Testis (tissue), 3 donors: Measurements from ENCODE around the gene RFXANK. TPM values are rescaled to one million over a fixed set of nuclear protein-coding genes. Genes with fewer than 3 reads are reported as not detected.
"Not testable (repeated sequence)": the region's sequence is repeated elsewhere in the genome, so short reads cannot be mapped to it uniquely, and the experiment has no call there.

Experiments
- DNase-seq: peaks from one replicate; pipeline ENCODE4 v3.0.0-alpha.2; 2019
- H3K27ac ChIP-seq, 2 donors: fragments of 200-600 bp; sonication (generic); one replicate each; pipeline ENCODE4 v1.5.1; 2019
- H3K27me3 ChIP-seq: fragments of 200-600 bp; sonication (generic); one replicate; pipeline ENCODE4 v1.5.1; 2019
- H3K36me3 ChIP-seq: fragments of 200-600 bp; sonication (generic); one replicate; pipeline ENCODE4 v1.5.1; 2017; ENCODE audit warnings: low read depth; ENCODE audit errors: missing control alignments
- H3K4me1 ChIP-seq: fragments of 200-600 bp; sonication (generic); one replicate; pipeline ENCODE4 v1.5.1; 2019
- H3K4me3 ChIP-seq, 2 donors: fragments of 200-600 bp; sonication (generic); one replicate each; pipeline ENCODE4 v1.5.1; 2017 to 2019
- H3K9me3 ChIP-seq: fragments of 200-600 bp; sonication (generic); one replicate; pipeline ENCODE4 v1.5.1; 2017
- CTCF ChIP-seq, 3 experiments: fragments of 450-650 bp in 2 of 3; fragments of 200-600 bp in 1 of 3; sonication (generic) in 1 of 3; IDR thresholded peaks; one replicate each; pipeline ENCODE4 v1.5.1; 2016 to 2019; ENCODE audit warnings: antibody characterized with exemption in 3 of 3, mild to moderate bottlenecking in 2 of 3, moderate library complexity in 1 of 3
- POLR2A ChIP-seq: fragments of 450-650 bp; IDR thresholded peaks from one replicate; pipeline ENCODE4 v1.6.1; 2017; ENCODE audit warnings: antibody characterized with exemption, mild to moderate bottlenecking, moderate library complexity
- WGBS, 2 donors: methylation state at CpG; one replicate each; pipeline ENCODE4 v1.1.5; 2018; 5-methylcytosine and 5-hydroxymethylcytosine counted together
- intact Hi-C: fragments of 100-400 bp; cut with DNase I; formaldehyde crosslinking; loops from one replicate; pipeline ENCODE4 v1.15.1; 2023; ENCODE audit warnings: low total_unique reads
- polyA plus RNA-seq: library from polyadenylated mRNA; stranded (reverse); fragments of 350-450 nt; fragmentation: Illumina TruSeq; extraction: RNeasy Lipid Tissue Mini Kit (QIAGEN cat#74804); gene quantifications from one replicate; pipeline ENCODE4 v1.2.3, GENCODE V29; 2014; ENCODE audit warnings: low read depth, low replicate concordance; ENCODE audit not compliant: insufficient read depth
- total RNA-seq, 2 donors: library from RNA; depleted of rRNA; stranded (reverse); fragments of >200 nt; gene quantifications; one replicate each; pipeline ENCODE4 v1.2.3, GENCODE V29; 2016

Gene RFXANK
- total and polyA plus RNA-seq, 3 donors from 2014 or later, result 35.1 to 40.4 (median 35.7) TPM

- Histone ChIP-seq H3K4me1 (no peaks in the 10 kb centered on the region), H3K27ac (no peak overlapping the region), H3K9me3 (no peaks in the 10 kb centered on the region), H3K4me3 (no peak overlapping the region), H3K36me3 (no peaks in the 10 kb centered on the region), H3K27me3 (no peaks in the 10 kb centered on the region)
- WGBS, 2 donors, result 11% methylated on average over 8 of the region's 8 CpGs; no CpG with 5 or more reads in 1 of the 2 donors
- TF ChIP-seq POLR2A (no peak), CTCF (IDR thresholded peaks at IDR 0.05) (no peak)
- intact Hi-C loops, result no loop called here
- peak; percentile 46 for DNase-seq
Measured at GRCh38 chr19:19214892-19215291, 22.8 kb downstream of the RFXANK start.

GRCh38 chr19:19215792-19216191, 23.7 kb downstream of the RFXANK start:
- Histone ChIP-seq H3K4me1 (no peaks in the 10 kb centered on the region), H3K9me3 (no peaks in the 10 kb centered on the region), H3K4me3 (no peak overlapping the region), H3K27ac (no peak overlapping the region), H3K36me3 (no peaks in the 10 kb centered on the region), H3K27me3 (no peaks in the 10 kb centered on the region)
- 75 to 88% methylated on average over 4 of the region's 4 CpGs for WGBS, 2 donors
- intact Hi-C loops, result no loop called here
- no peak for DNase-seq
- TF ChIP-seq CTCF (IDR thresholded peaks at IDR 0.05), result no peak
- no peak for TF ChIP-seq POLR2A

DNA sequence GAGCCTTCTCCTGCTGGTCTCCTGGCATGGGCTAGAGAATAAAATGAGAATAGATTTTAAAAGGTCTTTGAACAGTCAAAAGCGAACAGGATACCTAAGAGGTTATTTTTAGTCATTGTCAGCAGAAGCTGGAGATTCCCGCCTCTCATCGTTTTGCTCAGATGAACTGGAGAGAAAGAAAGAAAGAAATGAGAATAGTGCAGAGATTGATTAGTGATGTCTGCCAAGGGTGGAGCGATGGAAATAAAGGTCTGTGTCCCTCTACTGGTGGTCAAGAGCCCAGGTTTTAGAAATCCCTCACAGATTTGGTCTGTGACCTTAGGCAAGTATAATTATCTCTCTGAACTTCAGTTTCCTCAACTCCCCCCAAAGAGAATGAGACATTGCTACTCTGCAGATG, 25.0 kb downstream of the RFXANK start:
- H3K36me3 ChIP-seq, result no peaks in the 10 kb centered on the region
- H3K4me1 ChIP-seq, result no peaks in the 10 kb centered on the region
- intact Hi-C loops, result no loop called here
- H3K27me3 ChIP-seq, result no peaks in the 10 kb centered on the region
- 57 to 66% methylated on average over 4 of the region's 4 CpGs for whole genome bisulfite sequencing, 2 donors
- no peak for DNase-seq
- TF ChIP-seq CTCF (IDR thresholded peaks at IDR 0.05) (no peak), POLR2A (no peak)
- H3K4me3 ChIP-seq, result no peak overlapping the region
- H3K27ac ChIP-seq, result no peak overlapping the region
- H3K9me3 ChIP-seq, result no peaks in the 10 kb centered on the region

GRCh38 chr19:19218911-19219310, 26.9 kb downstream of the RFXANK start:
- no peak for TF ChIP-seq POLR2A
- H3K27me3 ChIP-seq, result no peaks in the 10 kb centered on the region
- H3K4me3 ChIP-seq, result no peak overlapping the region
- DNase-seq, result no peak
- H3K9me3 ChIP-seq, result no peaks in the 10 kb centered on the region
- intact Hi-C loops, result no loop called here
- H3K36me3 ChIP-seq, result no peaks in the 10 kb centered on the region
- no peaks in the 10 kb centered on the region for H3K4me1 ChIP-seq
- 87 to 93% methylated on average over 11 to 21 of the region's 21 CpGs for WGBS, 2 donors
- no peak overlapping the region for H3K27ac ChIP-seq

GRCh38 chr19:19221000-19221399, 28.9 kb downstream of the RFXANK start:
- H3K27me3 ChIP-seq, DNase-seq, intact Hi-C loops, H3K27ac ChIP-seq, H3K4me1 ChIP-seq, H3K36me3 ChIP-seq, H3K9me3 ChIP-seq, H3K4me3 ChIP-seq: not testable (repeated sequence)
- 85 to 87% methylated on average over 8 of the region's 8 CpGs for WGBS, 2 donors

GRCh38 chr19:19223060-19223459, 31.0 kb downstream of the RFXANK start:
- no peak for TF ChIP-seq POLR2A
- no peak for TF ChIP-seq CTCF (IDR thresholded peaks at IDR 0.05)
- DNase-seq, result no peak
- H3K27me3 ChIP-seq, result no peaks in the 10 kb centered on the region
- H3K4me3 ChIP-seq, result no peak overlapping the region
- no peaks in the 10 kb centered on the region for H3K9me3 ChIP-seq
- H3K36me3 ChIP-seq, result no peaks in the 10 kb centered on the region
- no peak overlapping the region for H3K27ac ChIP-seq
- no peaks in the 10 kb centered on the region for H3K4me1 ChIP-seq
- 84 to 87% methylated on average over 5 of the region's 5 CpGs for WGBS, 2 donors
- intact Hi-C loops, result no loop called here
